HepG2 (cell line): Measurements from ENCODE around the gene SEMA4C. TPM values are rescaled to one million over a fixed set of nuclear protein-coding genes. Genes with fewer than 3 reads are reported as not detected.

Experiments
- CAMTA2 ChIP-seq: sonication (generic); formaldehyde crosslinking; IDR thresholded peaks from 2 replicates; pipeline ENCODE4 v1.4.0; 2020; ENCODE audit warnings: mild to moderate bottlenecking, missing genetic modification reagents, borderline replicate concordance
- MEIS1 ChIP-seq: sonication (generic); formaldehyde crosslinking; IDR thresholded peaks from 2 replicates; pipeline ENCODE4 v1.9.0; 2021; ENCODE audit warnings: mild to moderate bottlenecking, missing genetic modification reagents, moderate library complexity, borderline replicate concordance
- NR2F2 ChIP-seq: IDR thresholded peaks from 2 replicates; pipeline ENCODE4 v1.6.1; 2012; ENCODE audit warnings: low read depth, inconsistent platforms, borderline replicate concordance
- RARG ChIP-seq: sonication (generic); formaldehyde crosslinking; IDR thresholded peaks from 2 replicates; pipeline ENCODE4 v1.4.0; 2020; ENCODE audit warnings: low read depth, mild to moderate bottlenecking, missing genetic modification reagents
- RBAK ChIP-seq: sonication (generic); formaldehyde crosslinking; IDR thresholded peaks from 2 replicates; pipeline ENCODE4 v1.5.1; 2020; ENCODE audit warnings: mild to moderate bottlenecking, missing genetic modification reagents
- ZNF256 ChIP-seq: sonication (generic); formaldehyde crosslinking; conservative IDR thresholded peaks from 2 replicates; pipeline ENCODE4 v1.4.0; 2020; ENCODE audit warnings: missing genetic modification reagents
- ZNF3 ChIP-seq: IDR thresholded peaks from 2 replicates; pipeline ENCODE4 v1.7.0; 2017; ENCODE audit warnings: inconsistent platforms
- ZNF724P ChIP-seq: sonication (generic); formaldehyde crosslinking; IDR thresholded peaks from 2 replicates; pipeline ENCODE4 v1.8.0; 2022; ENCODE audit warnings: missing genetic modification reagents, borderline replicate concordance
- ZSCAN22 ChIP-seq: sonication (generic); formaldehyde crosslinking; IDR thresholded peaks from 2 replicates; pipeline ENCODE4 v1.4.0; 2020; ENCODE audit warnings: mild to moderate bottlenecking, missing genetic modification reagents
- polyA plus RNA-seq, 8 experiments: library from polyadenylated mRNA; depleted of rRNA in 3 of 8; stranded (reverse) in 7 of 8; unstranded in 1 of 8; fragments of >200 nt; fragmentation: Illumina TruSeq in 4 of 8; extraction: Trizol in 4 of 8; gene quantifications; 2 replicates each; pipeline versions ENCODE4 v1.2.1 to v1.2.3, GENCODE V29; 2011 to 2016; ENCODE audit warnings: low read depth in 4 of 8, missing spikeins in 1 of 8, mixed read lengths in 1 of 8; ENCODE audit not compliant: insufficient read depth in 1 of 8
- total RNA-seq, 5 experiments: library from RNA; depleted of rRNA; stranded (reverse); fragments of >200 nt; fragmentation: Illumina TruSeq; extraction: Trizol; gene quantifications; 2 replicates each; pipeline ENCODE4 v1.2.3, GENCODE V29; 2016; ENCODE audit warnings: low read depth in 1 of 5
- TF ChIP-seq, protein P1 (sequence below): sonication (generic); formaldehyde crosslinking; IDR thresholded peaks from 2 replicates; pipeline ENCODE4 v1.5.0; 2020; ENCODE audit warnings: missing genetic modification reagents
- TF ChIP-seq, protein P2 (sequence below): sonication (generic); formaldehyde crosslinking; IDR thresholded peaks from 2 replicates; pipeline ENCODE4 v1.4.0; 2020; ENCODE audit warnings: missing genetic modification reagents, borderline replicate concordance
- TF ChIP-seq, protein P3 (sequence below): IDR thresholded peaks from 2 replicates; pipeline ENCODE4 v1.6.1; 2016
- TF ChIP-seq, protein P4 (sequence below): sonication (generic); formaldehyde crosslinking; IDR thresholded peaks from 2 replicates; pipeline ENCODE4 v1.8.1; 2023; ENCODE audit warnings: mild to moderate bottlenecking, inconsistent platforms, moderate library complexity, missing genetic modification reagents, borderline replicate concordance
- TF ChIP-seq, protein P5 (sequence below): sonication (generic); formaldehyde crosslinking; IDR thresholded peaks from 2 replicates; pipeline ENCODE4 v1.4.0; 2020; ENCODE audit warnings: missing genetic modification reagents, borderline replicate concordance

Gene SEMA4C
- total and polyA plus RNA-seq, 2 of the 13 experiments (the other 11 are each of a cell fraction or from before 2014, with no cell fraction given): 25.9 to 46.6 TPM

DNA sequence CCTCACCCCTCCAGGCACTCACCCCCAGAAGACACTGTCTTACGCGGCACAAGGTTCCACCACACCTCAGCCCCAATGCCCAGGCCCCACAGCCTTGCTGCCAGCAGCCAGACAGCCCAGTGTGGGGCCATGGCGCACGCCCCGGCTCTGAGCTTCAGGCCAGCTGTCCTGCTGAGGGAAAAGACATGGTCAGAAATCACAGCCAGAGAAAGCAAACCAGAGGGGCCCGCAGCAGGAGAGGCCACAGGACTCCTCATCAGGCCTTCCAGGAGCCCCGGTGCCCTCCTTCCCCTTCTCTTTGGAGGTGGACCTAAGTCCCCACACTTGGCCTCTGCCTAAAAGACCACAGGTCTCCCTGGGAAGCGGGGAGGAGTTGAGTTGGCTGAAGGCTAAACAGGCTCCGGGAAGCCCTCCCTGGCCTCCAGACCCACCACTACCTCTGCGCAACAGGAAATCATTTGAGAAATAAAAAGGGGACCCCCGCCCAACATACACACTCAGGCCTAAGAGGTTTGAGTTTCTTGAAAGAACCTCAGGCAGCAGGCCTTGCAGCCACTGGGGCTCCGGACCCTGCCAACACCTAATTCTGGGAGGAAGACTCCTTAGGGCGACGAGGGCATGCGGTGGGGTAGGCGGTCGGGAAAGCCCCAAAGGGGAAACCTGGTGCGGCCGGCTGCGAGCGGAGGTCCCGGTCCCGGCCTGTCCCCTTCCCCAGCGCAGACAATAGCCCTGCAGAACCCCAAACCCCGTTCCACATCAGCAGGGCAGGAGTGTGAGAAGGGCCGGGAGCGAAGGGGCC, 1.9 kb downstream of the SEMA4C start (continued):
- TF ChIP-seq ZNF256 (CRISPR knock-in tag) (0 out of 2 replicates have a peak, but pooled peaks have one; percentile 31), CAMTA2 (no peak), RARG (CRISPR knock-in tag) (0 out of 2 replicates have a peak, but pooled peaks have one; percentile 26), RBAK (CRISPR knock-in tag) (no peak), MEIS1 (no peak), ZSCAN22 (CRISPR knock-in tag) (no peak; the same call in 1 of the 2 replicates), ZNF724P (CRISPR knock-in tag) (no peak), ZNF3 (no peak), NR2F2 (no peak)
- TF ChIP-seq, protein P1, sequence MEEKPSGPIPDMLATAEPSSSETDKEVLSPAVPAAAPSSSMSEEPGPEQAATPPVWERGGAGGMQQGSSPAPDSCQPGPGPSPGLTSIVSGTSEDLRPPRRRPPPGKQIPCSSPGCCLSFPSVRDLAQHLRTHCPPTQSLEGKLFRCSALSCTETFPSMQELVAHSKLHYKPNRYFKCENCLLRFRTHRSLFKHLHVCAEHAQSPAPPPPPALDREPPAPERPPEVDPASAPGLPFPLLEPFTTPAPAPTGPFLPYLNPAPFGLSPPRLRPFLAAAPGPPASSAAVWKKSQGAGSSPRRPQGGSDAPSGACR: no peak
- TF ChIP-seq, protein P2, sequence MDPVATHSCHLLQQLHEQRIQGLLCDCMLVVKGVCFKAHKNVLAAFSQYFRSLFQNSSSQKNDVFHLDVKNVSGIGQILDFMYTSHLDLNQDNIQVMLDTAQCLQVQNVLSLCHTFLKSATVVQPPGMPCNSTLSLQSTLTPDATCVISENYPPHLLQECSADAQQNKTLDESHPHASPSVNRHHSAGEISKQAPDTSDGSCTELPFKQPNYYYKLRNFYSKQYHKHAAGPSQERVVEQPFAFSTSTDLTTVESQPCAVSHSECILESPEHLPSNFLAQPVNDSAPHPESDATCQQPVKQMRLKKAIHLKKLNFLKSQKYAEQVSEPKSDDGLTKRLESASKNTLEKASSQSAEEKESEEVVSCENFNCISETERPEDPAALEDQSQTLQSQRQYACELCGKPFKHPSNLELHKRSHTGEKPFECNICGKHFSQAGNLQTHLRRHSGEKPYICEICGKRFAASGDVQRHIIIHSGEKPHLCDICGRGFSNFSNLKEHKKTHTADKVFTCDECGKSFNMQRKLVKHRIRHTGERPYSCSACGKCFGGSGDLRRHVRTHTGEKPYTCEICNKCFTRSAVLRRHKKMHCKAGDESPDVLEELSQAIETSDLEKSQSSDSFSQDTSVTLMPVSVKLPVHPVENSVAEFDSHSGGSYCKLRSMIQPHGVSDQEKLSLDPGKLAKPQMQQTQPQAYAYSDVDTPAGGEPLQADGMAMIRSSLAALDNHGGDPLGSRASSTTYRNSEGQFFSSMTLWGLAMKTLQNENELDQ (CRISPR knock-in tag): no peak; the same call in 1 of the 2 replicates
- TF ChIP-seq, protein P3, sequence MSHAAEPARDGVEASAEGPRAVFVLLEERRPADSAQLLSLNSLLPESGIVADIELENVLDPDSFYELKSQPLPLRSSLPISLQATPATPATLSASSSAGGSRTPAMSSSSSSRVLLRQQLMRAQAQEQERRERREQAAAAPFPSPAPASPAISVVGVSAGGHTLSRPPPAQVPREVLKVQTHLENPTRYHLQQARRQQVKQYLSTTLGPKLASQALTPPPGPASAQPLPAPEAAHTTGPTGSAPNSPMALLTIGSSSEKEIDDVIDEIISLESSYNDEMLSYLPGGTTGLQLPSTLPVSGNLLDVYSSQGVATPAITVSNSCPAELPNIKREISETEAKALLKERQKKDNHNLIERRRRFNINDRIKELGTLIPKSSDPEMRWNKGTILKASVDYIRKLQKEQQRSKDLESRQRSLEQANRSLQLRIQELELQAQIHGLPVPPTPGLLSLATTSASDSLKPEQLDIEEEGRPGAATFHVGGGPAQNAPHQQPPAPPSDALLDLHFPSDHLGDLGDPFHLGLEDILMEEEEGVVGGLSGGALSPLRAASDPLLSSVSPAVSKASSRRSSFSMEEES: no peak
- TF ChIP-seq, protein P4, sequence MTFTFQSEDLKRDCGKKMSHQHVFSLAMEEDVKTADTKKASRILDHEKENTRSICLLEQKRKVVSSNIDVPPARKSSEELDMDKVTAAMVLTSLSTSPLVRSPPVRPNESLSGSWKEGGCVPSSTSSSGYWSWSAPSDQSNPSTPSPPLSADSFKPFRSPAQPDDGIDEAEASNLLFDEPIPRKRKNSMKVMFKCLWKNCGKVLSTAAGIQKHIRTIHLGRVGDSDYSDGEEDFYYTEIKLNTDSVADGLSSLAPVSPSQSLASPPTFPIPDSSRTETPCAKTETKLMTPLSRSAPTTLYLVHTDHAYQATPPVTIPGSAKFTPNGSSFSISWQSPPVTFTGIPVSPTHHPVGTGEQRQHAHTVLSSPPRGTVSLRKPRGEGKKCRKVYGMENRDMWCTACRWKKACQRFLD (CRISPR knock-in tag): no peak
- TF ChIP-seq, protein P5, sequence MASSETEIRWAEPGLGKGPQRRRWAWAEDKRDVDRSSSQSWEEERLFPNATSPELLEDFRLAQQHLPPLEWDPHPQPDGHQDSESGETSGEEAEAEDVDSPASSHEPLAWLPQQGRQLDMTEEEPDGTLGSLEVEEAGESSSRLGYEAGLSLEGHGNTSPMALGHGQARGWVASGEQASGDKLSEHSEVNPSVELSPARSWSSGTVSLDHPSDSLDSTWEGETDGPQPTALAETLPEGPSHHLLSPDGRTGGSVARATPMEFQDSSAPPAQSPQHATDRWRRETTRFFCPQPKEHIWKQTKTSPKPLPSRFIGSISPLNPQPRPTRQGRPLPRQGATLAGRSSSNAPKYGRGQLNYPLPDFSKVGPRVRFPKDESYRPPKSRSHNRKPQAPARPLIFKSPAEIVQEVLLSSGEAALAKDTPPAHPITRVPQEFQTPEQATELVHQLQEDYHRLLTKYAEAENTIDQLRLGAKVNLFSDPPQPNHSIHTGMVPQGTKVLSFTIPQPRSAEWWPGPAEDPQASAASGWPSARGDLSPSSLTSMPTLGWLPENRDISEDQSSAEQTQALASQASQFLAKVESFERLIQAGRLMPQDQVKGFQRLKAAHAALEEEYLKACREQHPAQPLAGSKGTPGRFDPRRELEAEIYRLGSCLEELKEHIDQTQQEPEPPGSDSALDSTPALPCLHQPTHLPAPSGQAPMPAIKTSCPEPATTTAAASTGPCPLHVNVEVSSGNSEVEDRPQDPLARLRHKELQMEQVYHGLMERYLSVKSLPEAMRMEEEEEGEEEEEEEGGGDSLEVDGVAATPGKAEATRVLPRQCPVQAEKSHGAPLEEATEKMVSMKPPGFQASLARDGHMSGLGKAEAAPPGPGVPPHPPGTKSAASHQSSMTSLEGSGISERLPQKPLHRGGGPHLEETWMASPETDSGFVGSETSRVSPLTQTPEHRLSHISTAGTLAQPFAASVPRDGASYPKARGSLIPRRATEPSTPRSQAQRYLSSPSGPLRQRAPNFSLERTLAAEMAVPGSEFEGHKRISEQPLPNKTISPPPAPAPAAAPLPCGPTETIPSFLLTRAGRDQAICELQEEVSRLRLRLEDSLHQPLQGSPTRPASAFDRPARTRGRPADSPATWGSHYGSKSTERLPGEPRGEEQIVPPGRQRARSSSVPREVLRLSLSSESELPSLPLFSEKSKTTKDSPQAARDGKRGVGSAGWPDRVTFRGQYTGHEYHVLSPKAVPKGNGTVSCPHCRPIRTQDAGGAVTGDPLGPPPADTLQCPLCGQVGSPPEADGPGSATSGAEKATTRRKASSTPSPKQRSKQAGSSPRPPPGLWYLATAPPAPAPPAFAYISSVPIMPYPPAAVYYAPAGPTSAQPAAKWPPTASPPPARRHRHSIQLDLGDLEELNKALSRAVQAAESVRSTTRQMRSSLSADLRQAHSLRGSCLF: peak; percentile 70; the same call in 1 of the 2 replicates
